ENCODE measurements around the gene STAM2. TPM values are rescaled to one million over a fixed set of nuclear protein-coding genes. Genes with fewer than 3 reads are reported as not detected.

STAM2 gene
- total RNA-seq, 4 donors from 2014 or later: 19.4 to 29.9 (median 23.9) TPM

DNA sequence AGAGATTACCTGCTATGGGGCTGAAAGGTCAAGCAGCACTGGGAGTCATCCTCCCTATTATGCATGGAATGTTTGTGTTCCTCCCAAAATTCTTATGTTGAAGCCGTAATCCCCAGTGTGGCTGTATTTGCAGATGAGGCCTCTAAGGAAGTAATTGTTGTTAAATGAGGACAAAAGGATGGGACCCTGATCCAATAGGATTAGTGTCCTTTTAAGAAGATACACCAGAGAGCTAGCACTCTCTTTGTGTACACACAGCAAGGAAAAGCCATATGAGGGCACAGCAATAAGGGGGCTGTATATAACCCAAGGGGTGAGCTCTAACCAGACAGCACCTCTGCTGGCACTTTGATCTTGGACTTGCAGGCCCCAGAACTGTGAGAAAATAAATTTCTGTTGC lies 18.3 kb downstream of the STAM2 start:
- Histone ChIP-seq H3K4me3 (no peak overlapping the region), H3K27me3 (no peaks in the 10 kb centered on the region), H3K4me1 (peaks cover 0 to 17% (median 8%) of the 10 kb centered on the region in 4 donors), H3K27ac (replicated peaks in 1 of 4) (no peak overlapping the region), H3K9me3 (no peaks in the 10 kb centered on the region), H3K36me3 (peaks cover 0 to 4% (median 2%) of the 10 kb centered on the region in 4 donors)
- intact Hi-C loops (cut with DNase I): no loop called here
- 89% methylated on average over 1 of the region's 1 CpG for WGBS
- DNase-seq (ENCODE audit: extremely low spot score): no peak
- TF ChIP-seq POLR2AphosphoS5 (IDR thresholded peaks at IDR 0.05) (no peak), EP300 (IDR thresholded peaks at IDR 0.05) (no peak)
- TF ChIP-seq, protein P1, sequence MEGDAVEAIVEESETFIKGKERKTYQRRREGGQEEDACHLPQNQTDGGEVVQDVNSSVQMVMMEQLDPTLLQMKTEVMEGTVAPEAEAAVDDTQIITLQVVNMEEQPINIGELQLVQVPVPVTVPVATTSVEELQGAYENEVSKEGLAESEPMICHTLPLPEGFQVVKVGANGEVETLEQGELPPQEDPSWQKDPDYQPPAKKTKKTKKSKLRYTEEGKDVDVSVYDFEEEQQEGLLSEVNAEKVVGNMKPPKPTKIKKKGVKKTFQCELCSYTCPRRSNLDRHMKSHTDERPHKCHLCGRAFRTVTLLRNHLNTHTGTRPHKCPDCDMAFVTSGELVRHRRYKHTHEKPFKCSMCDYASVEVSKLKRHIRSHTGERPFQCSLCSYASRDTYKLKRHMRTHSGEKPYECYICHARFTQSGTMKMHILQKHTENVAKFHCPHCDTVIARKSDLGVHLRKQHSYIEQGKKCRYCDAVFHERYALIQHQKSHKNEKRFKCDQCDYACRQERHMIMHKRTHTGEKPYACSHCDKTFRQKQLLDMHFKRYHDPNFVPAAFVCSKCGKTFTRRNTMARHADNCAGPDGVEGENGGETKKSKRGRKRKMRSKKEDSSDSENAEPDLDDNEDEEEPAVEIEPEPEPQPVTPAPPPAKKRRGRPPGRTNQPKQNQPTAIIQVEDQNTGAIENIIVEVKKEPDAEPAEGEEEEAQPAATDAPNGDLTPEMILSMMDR (IDR thresholded peaks at IDR 0.05): no peak

DNA sequence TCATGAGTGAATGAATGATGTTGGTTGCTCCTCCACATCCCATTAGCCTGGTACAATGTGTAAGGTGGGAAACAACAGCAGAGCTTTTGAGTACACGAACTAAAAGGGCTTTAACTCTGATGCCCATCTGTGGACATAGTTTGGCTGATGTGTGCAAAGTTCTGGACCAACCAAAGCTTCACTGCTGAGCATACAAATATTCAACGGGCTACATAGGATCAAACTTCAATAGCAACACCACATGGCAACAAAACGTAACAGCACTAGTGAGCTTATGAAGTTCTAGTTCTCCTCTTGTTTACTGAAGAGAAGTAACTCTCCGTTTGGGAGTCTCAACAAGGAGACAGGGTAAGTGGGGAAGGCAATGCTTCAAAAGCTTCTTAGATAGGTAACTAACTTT lies 20.4 kb downstream of the STAM2 start:
- intact Hi-C loops (cut with DNase I): no loop called here
- Histone ChIP-seq H3K27me3 (no peaks in the 10 kb centered on the region), H3K27ac (replicated peaks in 1 of 4) (no peak overlapping the region), H3K4me1 (peaks cover 0 to 17% (median 8%) of the 10 kb centered on the region in 4 donors), H3K9me3 (no peaks in the 10 kb centered on the region), H3K4me3 (no peak overlapping the region), H3K36me3 (peaks cover 0 to 8% (median 2%) of the 10 kb centered on the region in 4 donors)
- TF ChIP-seq POLR2AphosphoS5 (IDR thresholded peaks at IDR 0.05) (no peak), EP300 (IDR thresholded peaks at IDR 0.05) (no peak), POLR2A (IDR thresholded peaks at IDR 0.05; ENCODE audit: low read depth) (no peak)
- TF ChIP-seq, protein P1 (IDR thresholded peaks at IDR 0.05): no peak
- WGBS: 63% methylated on average over 4 of the region's 4 CpGs
- no peak for DNase-seq (ENCODE audit: extremely low spot score)

DNA sequence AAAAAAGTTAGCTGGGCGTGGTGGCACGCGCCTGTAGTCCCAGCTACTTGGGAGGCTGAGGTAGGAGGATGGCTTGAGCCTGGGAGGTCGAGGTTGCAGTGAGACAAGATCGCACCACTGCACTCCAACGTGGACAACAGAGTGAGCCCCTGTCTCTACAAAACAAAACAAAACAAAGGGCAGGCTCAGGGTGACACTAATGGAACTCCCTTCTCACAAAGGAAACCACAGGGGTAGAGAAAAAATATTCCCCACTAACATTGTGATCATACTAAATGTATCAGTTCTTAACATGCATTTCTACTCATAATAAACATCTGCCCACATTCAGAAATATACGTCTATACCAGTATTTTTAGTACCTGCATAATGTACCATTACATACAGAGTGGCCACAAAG lies 21.1 kb downstream of the STAM2 start:
- peaks cover 0 to 17% (median 8%) of the 10 kb centered on the region in 4 donors for H3K4me1 ChIP-seq
- intact Hi-C loops (cut with DNase I): no loop called here
- no peak overlapping the region for H3K27ac ChIP-seq (replicated peaks in 1 of 4)
- no peaks in the 10 kb centered on the region for H3K27me3 ChIP-seq
- peaks cover 0 to 8% (median 2%) of the 10 kb centered on the region in 4 donors for H3K36me3 ChIP-seq
- no peaks in the 10 kb centered on the region for H3K9me3 ChIP-seq
- no peak overlapping the region for H3K4me3 ChIP-seq
- TF ChIP-seq POLR2AphosphoS5 (IDR thresholded peaks at IDR 0.05) (no peak), EP300 (IDR thresholded peaks at IDR 0.05) (no peak), POLR2A (IDR thresholded peaks at IDR 0.05; ENCODE audit: low read depth) (no peak)
- TF ChIP-seq, protein P1 (IDR thresholded peaks at IDR 0.05): no peak
- no peak for DNase-seq (ENCODE audit: extremely low spot score)
- 96% methylated on average over 7 of the region's 7 CpGs for WGBS

DNA sequence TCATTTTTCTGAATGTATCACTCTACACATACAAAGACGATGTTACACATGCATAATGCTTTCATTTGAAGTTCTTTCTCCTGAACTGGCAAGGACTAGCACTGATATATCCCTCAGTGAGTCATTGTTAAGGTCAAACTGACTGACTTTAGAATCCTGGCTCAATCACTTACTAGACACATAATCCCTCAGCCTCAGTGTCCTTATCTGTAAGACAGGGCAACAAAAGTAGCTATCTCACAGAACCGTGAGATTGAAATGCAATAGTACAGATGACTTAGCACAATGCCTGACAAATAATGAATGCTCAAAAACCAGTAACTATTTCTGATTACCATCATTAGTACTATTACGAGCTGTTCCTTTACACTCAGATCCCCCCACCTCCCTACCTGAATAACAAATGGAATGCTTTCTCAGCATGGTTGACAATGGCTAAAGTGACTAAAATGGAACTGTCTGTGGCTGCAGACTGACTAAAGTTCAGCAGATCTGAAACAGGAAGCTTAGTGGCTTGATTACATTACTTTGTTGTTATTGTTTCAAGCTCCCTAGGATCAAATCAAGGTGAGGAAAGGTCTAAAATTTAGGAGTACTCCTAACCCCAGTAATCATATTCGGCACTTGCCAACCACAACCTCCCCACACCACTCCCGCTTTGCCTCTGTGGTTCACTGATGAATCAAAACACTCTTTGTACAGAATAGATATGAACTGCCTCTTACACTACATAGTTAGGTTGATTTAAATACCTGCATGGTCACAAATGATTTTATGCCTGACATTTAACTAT lies 40.9 kb downstream of the STAM2 start:
- DNase-seq (ENCODE audit: extremely low spot score): no peak
- TF ChIP-seq, protein P1 (IDR thresholded peaks at IDR 0.05): no peak
- TF ChIP-seq POLR2A (IDR thresholded peaks at IDR 0.05; ENCODE audit: low read depth) (no peak), EP300 (IDR thresholded peaks at IDR 0.05) (no peak), POLR2AphosphoS5 (IDR thresholded peaks at IDR 0.05) (no peak)
- 92% methylated on average over 5 of the region's 5 CpGs for WGBS

More for the DNA sequence above, 40.9 kb downstream of the STAM2 start:
- intact Hi-C loops (cut with DNase I): no loop called here
- peaks cover 0 to 15% (median 8%) of the 10 kb centered on the region in 4 donors for H3K36me3 ChIP-seq
- H3K4me1 ChIP-seq: peaks cover 0 to 12% (median 5%) of the 10 kb centered on the region in 4 donors
- no peak overlapping the region for H3K4me3 ChIP-seq
- no peaks in the 10 kb centered on the region for H3K9me3 ChIP-seq
- no peaks in the 10 kb centered on the region for H3K27me3 ChIP-seq
- H3K27ac ChIP-seq (replicated peaks in 1 of 4): no peak overlapping the region
